SK-N-SH (cell line): Measurements from ENCODE around the gene C17orf50.

Source experiments
- MXI1 ChIP-seq: IDR thresholded peaks from 2 replicates; pipeline ENCODE4 v1.6.1; 2012; ENCODE audit warnings: mild to moderate bottlenecking, low read depth, low read length, improper control_type of control experiment
- POLR2AphosphoS5 ChIP-seq: IDR thresholded peaks from 2 replicates; pipeline ENCODE4 v1.6.1; 2012; ENCODE audit warnings: low read depth, low read length

DNA sequence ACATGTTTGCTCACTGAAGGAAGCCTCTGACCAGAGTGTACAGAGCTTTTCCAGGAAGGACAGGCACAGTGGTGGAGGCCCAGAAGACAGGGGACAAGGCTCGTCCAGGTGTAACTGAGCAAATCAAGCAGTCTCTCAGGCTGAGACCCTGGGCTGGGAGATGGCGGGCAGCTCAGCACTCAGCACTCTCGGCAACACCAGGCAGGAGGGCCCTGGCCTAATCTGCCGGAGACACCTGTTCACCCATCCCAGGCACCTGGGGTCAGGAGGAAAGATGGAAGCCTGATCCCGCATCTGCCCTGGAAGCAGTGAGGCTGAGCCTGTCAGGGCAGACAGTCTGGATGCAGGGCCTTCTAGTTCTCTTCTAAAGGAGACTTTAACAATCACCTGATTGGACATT, 24.5 kb upstream of the C17orf50 start:
- TF ChIP-seq POLR2AphosphoS5 (no peak), MXI1 (no peak)
